NCI-H146 treated with DMSO at 0.1 percent for 48 hours (cell line): Measurements from ENCODE around the gene SYNDIG1L.

Experiments
- DNase-seq: peaks from one replicate; lab custom pipeline; 2025; ENCODE audit not compliant: unreplicated experiment; lab: John Stamatoyannopoulos, UW

Gene SYNDIG1L

GRCh38 chr14:74429991-74430390 lies 4.0 kb upstream of the SYNDIG1L start:
- no peak for DNase-seq

- DNase-seq: no peak
These were observed 3.2 kb upstream of the SYNDIG1L start for GRCh38 chr14:74429221-74429691.

- no peak for DNase-seq
These were observed 1.6 kb upstream of the SYNDIG1L start for GRCh38 chr14:74427651-74428050.

DNA sequence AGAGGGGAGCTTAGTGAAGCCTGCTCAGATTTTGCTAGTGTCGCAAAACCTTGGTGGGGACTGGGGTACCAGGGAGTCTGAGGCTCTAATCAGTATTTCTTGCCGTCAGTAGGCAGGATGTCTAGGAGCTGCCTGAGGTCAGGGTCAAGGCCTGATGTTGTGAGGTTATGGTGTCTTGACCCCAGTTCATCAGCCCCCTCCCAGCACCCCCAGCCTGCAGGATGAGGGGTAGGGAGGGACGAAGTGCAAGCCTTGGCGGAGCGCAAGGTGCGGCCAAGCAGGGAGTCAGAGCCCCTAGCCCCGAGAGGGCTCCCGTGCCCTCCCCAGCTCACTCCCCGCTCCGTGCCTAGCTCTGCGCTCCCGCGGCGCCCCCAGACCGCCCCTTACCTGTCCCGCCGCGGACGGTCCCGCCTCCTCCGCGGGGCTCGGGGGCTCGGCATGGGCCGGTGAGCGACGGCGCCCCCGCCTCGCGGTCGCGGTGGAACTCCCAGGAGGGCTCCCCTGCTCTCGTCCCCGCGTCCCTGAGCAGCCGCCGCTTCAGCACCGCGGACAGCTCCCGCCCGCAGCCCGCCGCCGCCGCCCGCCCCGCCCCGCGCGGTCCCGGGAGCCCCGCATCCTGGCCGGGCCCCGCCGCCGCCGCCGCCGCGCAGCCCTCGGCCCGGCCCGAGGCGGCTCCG lies 347 bp downstream of the SYNDIG1L start:
- DNase-seq: no peak

GRCh38 chr14:74424606-74425005 lies 1.4 kb downstream of the SYNDIG1L start:
- DNase-seq: no peak

DNA sequence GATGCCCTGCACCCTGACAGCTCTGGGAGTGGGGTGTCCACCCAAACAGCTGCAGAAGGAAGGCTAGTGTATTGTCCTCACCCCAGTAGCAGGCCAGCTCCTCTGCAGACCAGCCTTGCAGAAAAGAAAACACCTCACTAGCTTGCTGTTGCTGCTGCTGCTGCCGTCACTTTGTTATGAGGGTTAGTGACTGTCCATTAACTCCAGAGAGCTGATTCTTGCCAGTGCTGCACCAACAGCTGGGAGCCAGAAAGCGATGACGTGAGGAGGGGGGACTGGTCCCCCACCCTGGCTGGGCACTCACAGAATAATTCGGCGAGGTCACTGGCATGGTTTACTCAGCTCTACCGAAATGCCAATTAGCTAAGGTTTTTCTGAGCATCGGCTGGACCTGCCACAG lies 2.8 kb downstream of the SYNDIG1L start:
- no peak for DNase-seq

DNA sequence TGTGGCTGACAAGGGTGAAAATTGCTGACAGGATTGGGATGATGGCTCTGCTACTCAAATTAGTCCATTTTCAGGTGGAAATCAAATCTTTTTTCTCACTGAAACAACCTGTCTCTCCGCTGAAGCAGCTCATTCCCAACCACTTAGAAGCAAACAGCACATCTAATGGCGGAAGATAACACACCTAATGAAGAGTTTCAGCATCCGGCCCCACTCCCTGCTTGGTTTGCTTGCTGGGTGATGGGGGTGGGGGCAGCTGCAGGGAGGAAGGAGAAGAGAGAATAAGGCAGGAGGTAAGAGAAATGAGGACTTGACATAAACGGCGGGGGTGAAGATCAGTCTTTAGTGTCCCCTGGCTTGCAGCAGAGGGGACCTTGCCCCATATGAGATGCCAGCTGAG lies 4.0 kb downstream of the SYNDIG1L start:
- no peak for DNase-seq

GRCh38 chr14:74419086-74419485 lies 6.9 kb downstream of the SYNDIG1L start:
- DNase-seq: no peak

- DNase-seq: no peak
These were observed 8.0 kb downstream of the SYNDIG1L start for GRCh38 chr14:74418031-74418430.

DNA sequence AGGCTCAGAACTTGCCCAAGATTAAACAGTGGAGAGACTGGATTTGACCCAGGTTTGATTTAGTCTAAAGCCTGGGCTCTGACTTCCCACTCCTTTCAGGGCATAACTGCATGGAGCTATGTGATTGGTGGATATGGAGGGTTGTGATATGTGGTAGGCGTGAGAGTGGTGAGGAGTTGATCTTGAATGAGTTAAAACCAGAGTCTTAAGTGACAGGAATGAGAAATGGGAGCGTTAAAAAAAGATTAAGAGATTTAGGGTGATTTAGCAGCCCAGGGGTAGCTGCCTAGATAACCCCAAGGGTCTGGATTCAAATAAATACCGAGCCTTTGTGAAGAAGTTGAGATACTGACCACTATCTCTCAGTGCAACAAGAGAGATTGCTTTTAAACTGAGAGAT lies 8.4 kb downstream of the SYNDIG1L start:
- no peak for DNase-seq

DNA sequence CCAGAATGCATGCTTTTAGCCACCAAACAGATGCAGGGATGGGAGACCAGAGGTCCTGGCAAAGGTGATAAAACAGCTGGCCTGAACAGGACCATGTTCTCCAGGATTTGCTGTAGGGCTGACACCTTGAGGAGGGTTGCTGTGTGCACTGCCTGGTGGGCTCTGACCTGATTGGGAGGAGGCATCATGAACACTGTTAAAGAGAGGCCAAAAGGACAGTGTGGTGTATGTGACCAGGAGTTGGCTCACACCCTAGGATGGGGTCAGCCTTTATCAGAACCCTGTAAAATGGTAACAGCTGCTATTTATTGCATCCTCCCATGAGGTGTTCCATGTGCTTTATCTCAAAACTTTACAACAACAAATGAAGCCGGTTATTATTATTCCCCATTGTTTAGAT lies 8.8 kb downstream of the SYNDIG1L start:
- no peak for DNase-seq

DNA sequence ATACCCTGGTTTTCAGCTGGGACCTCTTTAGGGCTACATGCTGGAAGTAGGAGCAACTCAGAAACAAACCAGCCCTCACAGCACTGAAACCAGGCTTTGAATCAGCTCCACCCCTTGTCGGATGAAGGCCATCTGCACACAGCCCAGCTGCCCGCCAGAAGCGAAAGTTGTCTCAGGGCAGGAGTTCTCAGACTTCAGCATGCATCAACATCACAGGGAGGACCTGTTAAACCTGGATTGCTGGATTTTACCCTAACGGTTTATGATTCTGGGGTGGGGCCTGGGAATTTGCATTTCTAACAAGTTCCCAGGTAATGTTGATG lies 10.9 kb downstream of the SYNDIG1L start:
- no peak for DNase-seq

- DNase-seq: no peak
These were observed 11.5 kb downstream of the SYNDIG1L start for GRCh38 chr14:74414403-74415114.

GRCh38 chr14:74413627-74414026 lies 12.4 kb downstream of the SYNDIG1L start:
- DNase-seq: no peak

DNA sequence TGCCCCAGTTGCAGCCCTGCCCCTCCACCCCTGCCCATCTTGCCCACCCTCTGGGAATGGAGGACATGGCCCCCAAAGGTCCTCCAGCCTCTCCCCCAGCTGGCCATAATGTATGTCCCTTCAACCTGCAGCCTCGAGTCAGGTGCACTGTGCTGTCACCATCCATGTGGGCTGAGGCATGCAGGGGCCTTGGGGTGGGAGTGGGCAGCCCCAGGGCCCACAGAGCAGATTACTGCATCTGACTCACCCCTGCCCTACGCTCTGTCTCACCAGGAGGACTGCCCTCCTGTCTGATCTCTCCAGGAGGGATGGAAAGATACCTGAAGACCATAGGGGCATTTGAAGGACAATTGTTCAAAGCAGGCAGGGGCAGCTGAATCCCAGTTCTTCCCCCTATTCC lies 13.3 kb downstream of the SYNDIG1L start:
- no peak for DNase-seq

DNA sequence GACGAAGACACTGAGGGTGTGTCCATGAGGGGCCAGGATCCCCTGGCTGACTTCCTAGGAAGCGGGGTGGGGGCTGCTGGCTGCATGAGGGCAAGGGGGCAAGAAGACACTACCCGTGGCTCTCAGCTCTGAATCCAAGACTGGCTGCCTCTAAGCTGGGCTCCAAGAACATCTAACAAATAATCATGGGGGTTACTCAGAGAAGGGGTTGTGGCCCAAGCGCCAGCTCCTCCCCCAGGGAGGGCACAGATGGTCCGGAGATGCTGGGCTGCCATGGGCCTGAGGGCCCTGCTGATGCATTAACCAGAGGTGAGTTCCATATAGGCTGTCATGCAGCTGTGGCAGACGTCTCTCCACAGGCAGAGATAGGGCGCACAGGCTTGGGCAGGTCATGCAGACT lies 14.3 kb downstream of the SYNDIG1L start:
- DNase-seq: no peak

- DNase-seq: no peak
These were observed 16.6 kb downstream of the SYNDIG1L start for GRCh38 chr14:74409441-74409840.

- no peak for DNase-seq
These were observed 17.1 kb downstream of the SYNDIG1L start for GRCh38 chr14:74408870-74409269.

GRCh38 chr14:74407801-74408154 lies 18.2 kb downstream of the SYNDIG1L start:
- no peak for DNase-seq

DNA sequence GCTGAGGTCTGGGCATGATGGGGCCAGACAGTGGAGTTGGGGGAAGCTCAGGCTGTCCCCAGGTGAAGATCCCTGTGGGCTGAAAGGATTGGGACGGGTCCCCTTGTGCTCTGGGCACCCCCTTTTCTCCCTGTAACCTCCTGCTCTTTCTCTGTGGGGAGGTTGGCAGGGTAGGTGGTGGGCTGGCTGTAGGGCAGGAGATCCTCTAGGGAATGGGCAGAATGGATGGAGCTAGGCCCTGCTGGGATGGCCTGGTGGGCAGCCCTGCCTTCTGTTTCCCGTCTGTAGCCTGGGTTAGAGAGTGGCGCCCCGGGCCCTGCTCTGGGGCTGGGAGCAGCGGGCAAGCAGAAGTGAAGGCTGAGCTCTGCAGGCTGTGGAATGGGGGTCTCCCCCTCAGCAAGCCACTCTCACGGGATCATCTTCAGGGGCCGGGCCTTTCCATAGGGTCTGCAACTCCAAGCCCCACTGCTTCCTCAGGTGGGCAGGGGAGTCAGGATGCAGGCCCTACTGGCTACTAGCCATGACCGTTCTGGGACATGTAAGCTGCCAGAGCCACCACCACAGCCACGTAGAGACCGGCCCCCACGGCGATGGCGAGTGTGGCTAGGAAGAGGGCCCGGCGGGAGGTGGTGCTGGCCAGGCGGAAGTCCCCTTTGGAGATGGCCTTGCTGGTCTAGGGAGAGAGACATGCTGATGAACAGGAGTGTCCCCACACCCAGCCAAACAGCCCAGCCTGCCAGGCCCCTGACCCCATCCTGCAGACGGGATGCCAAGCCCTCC lies 18.8 kb downstream of the SYNDIG1L start:
- no peak for DNase-seq

GRCh38 chr14:74405663-74406062 lies 20.3 kb downstream of the SYNDIG1L start:
- DNase-seq: no peak

GRCh38 chr14:74404435-74404834 lies 21.6 kb downstream of the SYNDIG1L start:
- no peak for DNase-seq
